SK-N-SH treated with all-trans-retinoic acid at 6 μM for 48 hours (cell line): ENCODE data around the gene LTBP4.

Source experiments
- ATAC-seq: fragments of 200-7000 bp; cut with Tn5 transposase; 3 replicates; pipeline ENCODE4 v1.9.1; 2020; ENCODE audit warnings: mild to moderate bottlenecking, moderate library complexity
- ARNTL ChIP-seq: fragments of 450-650 bp; formaldehyde crosslinking; IDR thresholded peaks from 2 replicates; pipeline ENCODE4 v1.5.0; 2020; ENCODE audit warnings: low read depth, mild to moderate bottlenecking, moderate library complexity, borderline replicate concordance
- BACH2 ChIP-seq: fragments of 250-450 bp; sonication (Bioruptor Pico); IDR thresholded peaks from 2 replicates; pipeline ENCODE4 v1.9.0; 2021; ENCODE audit warnings: mild to moderate bottlenecking, borderline replicate concordance
- CSDC2 ChIP-seq: fragments of 250-450 bp; sonication (Bioruptor Pico); IDR thresholded peaks from 2 replicates; pipeline ENCODE4 v1.5.0; 2020; ENCODE audit warnings: mild to moderate bottlenecking, moderate library complexity
- ESRRG ChIP-seq: fragments of 250-450 bp; sonication (Bioruptor Pico); IDR thresholded peaks from 2 replicates; pipeline ENCODE4 v1.6.1; 2021; ENCODE audit warnings: mild to moderate bottlenecking
- ISL1 ChIP-seq: fragments of 250-450 bp; sonication (Bioruptor Pico); IDR thresholded peaks from 2 replicates; pipeline ENCODE4 v2.1.2; 2022; ENCODE audit warnings: mild to moderate bottlenecking, moderate library complexity
- OSR1 ChIP-seq: fragments of 250-450 bp; sonication (Bioruptor Pico); IDR thresholded peaks from 2 replicates; pipeline ENCODE4 v1.8.0; 2022; ENCODE audit warnings: moderate library complexity, mild to moderate bottlenecking, inconsistent platforms
- POU6F1 ChIP-seq: fragments of 250-450 bp; sonication (Bioruptor Pico); IDR thresholded peaks from 2 replicates; pipeline ENCODE4 v1.8.0; 2021; ENCODE audit warnings: low read depth, mild to moderate bottlenecking, moderate library complexity, borderline replicate concordance
- PPARA ChIP-seq: fragments of 250-450 bp; sonication (Bioruptor Pico); IDR thresholded peaks from 2 replicates; pipeline ENCODE4 v1.5.0; 2020; ENCODE audit warnings: mild to moderate bottlenecking, borderline replicate concordance
- RARB ChIP-seq: fragments of 250-450 bp; sonication (Bioruptor Pico); IDR thresholded peaks from 2 replicates; pipeline ENCODE4 v1.8.0; 2021; ENCODE audit warnings: mild to moderate bottlenecking, moderate library complexity
- SNAI2 ChIP-seq: fragments of 250-450 bp; sonication (Bioruptor Pico); IDR thresholded peaks from 2 replicates; pipeline ENCODE4 v1.5.0; 2020; ENCODE audit warnings: mild to moderate bottlenecking, moderate library complexity
- TCF4 ChIP-seq: fragments of 250-450 bp; sonication (Bioruptor Pico); IDR thresholded peaks from 2 replicates; pipeline ENCODE4 v1.8.0; 2021; ENCODE audit warnings: mild to moderate bottlenecking, moderate library complexity, borderline replicate concordance
- TOX ChIP-seq: fragments of 250-450 bp; sonication (Bioruptor Pico); IDR thresholded peaks from 2 replicates; pipeline ENCODE4 v1.8.0; 2021; ENCODE audit warnings: mild to moderate bottlenecking, moderate library complexity, borderline replicate concordance
- TSHZ2 ChIP-seq: fragments of 250-450 bp; sonication (Bioruptor Pico); IDR thresholded peaks from 2 replicates; pipeline ENCODE4 v1.5.0; 2020; ENCODE audit warnings: mild to moderate bottlenecking, moderate library complexity
- ZC3H10 ChIP-seq: fragments of 250-450 bp; sonication (Bioruptor Pico); IDR thresholded peaks from 2 replicates; pipeline ENCODE4 v1.5.1; 2021; ENCODE audit warnings: mild to moderate bottlenecking, moderate library complexity
- ZFP3 ChIP-seq: fragments of 250-450 bp; sonication (Bioruptor Pico); IDR thresholded peaks from 2 replicates; pipeline ENCODE4 v1.5.0; 2020; ENCODE audit warnings: mild to moderate bottlenecking, moderate library complexity
- ZFP30 ChIP-seq: fragments of 450-650 bp; formaldehyde crosslinking; IDR thresholded peaks from 2 replicates; pipeline ENCODE4 v1.5.0; 2022; ENCODE audit warnings: mild to moderate bottlenecking, moderate library complexity
- ZNF565 ChIP-seq: fragments of 450-650 bp; formaldehyde crosslinking; conservative IDR thresholded peaks from 2 replicates; pipeline ENCODE4 v1.5.0; 2020; ENCODE audit warnings: low read depth, mild to moderate bottlenecking, moderate library complexity
- ZNF70 ChIP-seq: fragments of 450-650 bp; formaldehyde crosslinking; IDR thresholded peaks from 2 replicates; pipeline ENCODE4 v1.5.0; 2020; ENCODE audit warnings: mild to moderate bottlenecking, moderate library complexity
- TF ChIP-seq, protein P1 (sequence below): fragments of 250-450 bp; sonication (Bioruptor Pico); IDR thresholded peaks from 2 replicates; pipeline ENCODE4 v1.5.1; 2020; ENCODE audit warnings: low read depth, mild to moderate bottlenecking, moderate library complexity
- TF ChIP-seq, protein P2 (sequence below): fragments of 250-450 bp; sonication (Bioruptor Pico); IDR thresholded peaks from 2 replicates; pipeline ENCODE4 v1.5.1; 2021; ENCODE audit warnings: mild to moderate bottlenecking, moderate library complexity
- TF ChIP-seq, protein P3 (sequence below): fragments of 250-450 bp; sonication (Bioruptor Pico); IDR thresholded peaks from 2 replicates; pipeline ENCODE4 v1.8.0; 2020; ENCODE audit warnings: mild to moderate bottlenecking, moderate library complexity, borderline replicate concordance

The LTBP4 gene

GRCh38 chr19:40571005-40571318 is 30.2 kb upstream of the LTBP4 start (continued):
- TF ChIP-seq TSHZ2 (no peak), ARNTL (CRISPR knock-in tag) (no peak), CSDC2 (CRISPR knock-in tag) (no peak), ESRRG (CRISPR knock-in tag) (no peak), OSR1 (CRISPR knock-in tag) (no peak)

GRCh38 chr19:40571831-40572495 is 29.2 kb upstream of the LTBP4 start:
- no peak for ATAC-seq
- no peak for TF ChIP-seq ZFP30 (CRISPR knock-in tag)
- TF ChIP-seq TCF4 (CRISPR knock-in tag): no peak
- TF ChIP-seq ESRRG (CRISPR knock-in tag): no peak
- TF ChIP-seq RARB (CRISPR knock-in tag): no peak
- no peak for TF ChIP-seq OSR1 (CRISPR knock-in tag)
- TF ChIP-seq ZNF565 (CRISPR knock-in tag): no peak
- TF ChIP-seq CSDC2 (CRISPR knock-in tag): no peak
- TF ChIP-seq ZFP3: no peak
- TF ChIP-seq ZNF70 (CRISPR knock-in tag): no peak
- TF ChIP-seq TOX: no peak
- TF ChIP-seq, protein P1, sequence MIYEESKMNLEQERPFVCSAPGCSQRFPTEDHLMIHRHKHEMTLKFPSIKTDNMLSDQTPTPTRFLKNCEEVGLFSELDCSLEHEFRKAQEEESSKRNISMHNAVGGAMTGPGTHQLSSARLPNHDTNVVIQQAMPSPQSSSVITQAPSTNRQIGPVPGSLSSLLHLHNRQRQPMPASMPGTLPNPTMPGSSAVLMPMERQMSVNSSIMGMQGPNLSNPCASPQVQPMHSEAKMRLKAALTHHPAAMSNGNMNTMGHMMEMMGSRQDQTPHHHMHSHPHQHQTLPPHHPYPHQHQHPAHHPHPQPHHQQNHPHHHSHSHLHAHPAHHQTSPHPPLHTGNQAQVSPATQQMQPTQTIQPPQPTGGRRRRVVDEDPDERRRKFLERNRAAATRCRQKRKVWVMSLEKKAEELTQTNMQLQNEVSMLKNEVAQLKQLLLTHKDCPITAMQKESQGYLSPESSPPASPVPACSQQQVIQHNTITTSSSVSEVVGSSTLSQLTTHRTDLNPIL: no peak
- TF ChIP-seq, protein P2, sequence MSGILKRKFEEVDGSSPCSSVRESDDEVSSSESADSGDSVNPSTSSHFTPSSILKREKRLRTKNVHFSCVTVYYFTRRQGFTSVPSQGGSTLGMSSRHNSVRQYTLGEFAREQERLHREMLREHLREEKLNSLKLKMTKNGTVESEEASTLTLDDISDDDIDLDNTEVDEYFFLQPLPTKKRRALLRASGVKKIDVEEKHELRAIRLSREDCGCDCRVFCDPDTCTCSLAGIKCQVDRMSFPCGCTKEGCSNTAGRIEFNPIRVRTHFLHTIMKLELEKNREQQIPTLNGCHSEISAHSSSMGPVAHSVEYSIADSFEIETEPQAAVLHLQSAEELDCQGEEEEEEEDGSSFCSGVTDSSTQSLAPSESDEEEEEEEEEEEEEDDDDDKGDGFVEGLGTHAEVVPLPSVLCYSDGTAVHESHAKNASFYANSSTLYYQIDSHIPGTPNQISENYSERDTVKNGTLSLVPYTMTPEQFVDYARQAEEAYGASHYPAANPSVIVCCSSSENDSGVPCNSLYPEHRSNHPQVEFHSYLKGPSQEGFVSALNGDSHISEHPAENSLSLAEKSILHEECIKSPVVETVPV: no peak
- no peak for TF ChIP-seq POU6F1 (CRISPR knock-in tag)
- TF ChIP-seq PPARA (CRISPR knock-in tag): no peak
- no peak for TF ChIP-seq ZC3H10 (CRISPR knock-in tag)
- no peak for TF ChIP-seq SNAI2

DNA sequence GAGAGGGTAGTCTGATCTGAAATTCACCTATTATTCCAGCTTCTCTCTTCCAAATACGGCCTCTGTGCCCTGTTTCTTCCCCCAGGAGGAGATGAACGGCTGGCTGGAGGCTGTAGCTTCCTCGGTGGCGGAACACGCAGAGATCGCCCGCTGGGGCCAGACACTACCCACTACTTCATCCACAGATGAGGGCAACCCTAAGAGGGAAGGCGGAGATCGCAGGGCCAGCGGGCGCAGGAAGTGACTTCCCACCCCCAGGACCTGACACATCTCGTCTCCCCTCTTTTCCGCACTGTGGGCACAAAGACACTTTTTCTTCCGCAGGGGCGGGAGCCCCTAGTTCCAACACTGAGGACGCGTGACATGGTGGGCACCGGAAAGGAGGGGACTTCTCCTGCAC is 25.8 kb upstream of the LTBP4 start:
- no peak for TF ChIP-seq TSHZ2
- no peak for TF ChIP-seq ZNF565 (CRISPR knock-in tag)
- TF ChIP-seq PPARA (CRISPR knock-in tag): no peak
- no peak for TF ChIP-seq ZFP30 (CRISPR knock-in tag)
- no peak for TF ChIP-seq ZFP3
- no peak for TF ChIP-seq ZC3H10 (CRISPR knock-in tag)
- TF ChIP-seq, protein P1: no peak
- no peak for TF ChIP-seq ESRRG (CRISPR knock-in tag)
- no peak for TF ChIP-seq ARNTL (CRISPR knock-in tag)
- no peak for TF ChIP-seq RARB (CRISPR knock-in tag)
- TF ChIP-seq, protein P3, sequence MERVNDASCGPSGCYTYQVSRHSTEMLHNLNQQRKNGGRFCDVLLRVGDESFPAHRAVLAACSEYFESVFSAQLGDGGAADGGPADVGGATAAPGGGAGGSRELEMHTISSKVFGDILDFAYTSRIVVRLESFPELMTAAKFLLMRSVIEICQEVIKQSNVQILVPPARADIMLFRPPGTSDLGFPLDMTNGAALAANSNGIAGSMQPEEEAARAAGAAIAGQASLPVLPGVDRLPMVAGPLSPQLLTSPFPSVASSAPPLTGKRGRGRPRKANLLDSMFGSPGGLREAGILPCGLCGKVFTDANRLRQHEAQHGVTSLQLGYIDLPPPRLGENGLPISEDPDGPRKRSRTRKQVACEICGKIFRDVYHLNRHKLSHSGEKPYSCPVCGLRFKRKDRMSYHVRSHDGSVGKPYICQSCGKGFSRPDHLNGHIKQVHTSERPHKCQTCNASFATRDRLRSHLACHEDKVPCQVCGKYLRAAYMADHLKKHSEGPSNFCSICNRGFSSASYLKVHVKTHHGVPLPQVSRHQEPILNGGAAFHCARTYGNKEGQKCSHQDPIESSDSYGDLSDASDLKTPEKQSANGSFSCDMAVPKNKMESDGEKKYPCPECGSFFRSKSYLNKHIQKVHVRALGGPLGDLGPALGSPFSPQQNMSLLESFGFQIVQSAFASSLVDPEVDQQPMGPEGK: no peak
- TF ChIP-seq ISL1 (CRISPR knock-in tag): no peak
- TF ChIP-seq TOX: no peak
- TF ChIP-seq BACH2: no peak
- TF ChIP-seq, all 23 proteins: peak for 0
- no peak for ATAC-seq
